IPS-15b (cell line): ENCODE results near the gene OR10P1.
"Not testable (repeated sequence)": the region's sequence is repeated elsewhere in the genome, so short reads cannot be mapped to it uniquely, and the experiment has no call there.

Experiments used
- H3K27me3 ChIP-seq: one replicate; pipeline ENCODE4 v1.6.1; 2013; ENCODE audit warnings: low read length; ENCODE audit not compliant: control insufficient read depth, insufficient read depth
- H3K36me3 ChIP-seq: one replicate; pipeline ENCODE4 v1.6.1; 2013; ENCODE audit warnings: low read length; ENCODE audit not compliant: control insufficient read depth, insufficient read depth
- H3K4me1 ChIP-seq: one replicate; pipeline ENCODE4 v1.6.1; 2013; ENCODE audit warnings: mild to moderate bottlenecking, low read length; ENCODE audit not compliant: control insufficient read depth, insufficient read depth
- H3K4me3 ChIP-seq: one replicate; pipeline ENCODE4 v1.5.1; 2013; ENCODE audit warnings: low read depth, low read length
- H3K9ac ChIP-seq: one replicate; pipeline ENCODE4 v1.6.1; 2013; ENCODE audit warnings: low read depth, mild to moderate bottlenecking, low read length
- H3K9me3 ChIP-seq: one replicate; pipeline ENCODE4 v1.6.1; 2013; ENCODE audit warnings: mild to moderate bottlenecking, low read length; ENCODE audit not compliant: control insufficient read depth, insufficient read depth

Gene OR10P1

GRCh38 chr12:55636853-55637252, at the start of gene OR10P1:
OR10P1 (plus strand) TSS chr12:55636892; CDS start chr12:55636892, 0 bp downstream.
- Histone ChIP-seq H3K4me1 (no peaks in the 10 kb centered on the region), H3K9me3 (no peaks in the 10 kb centered on the region), H3K27me3 (no peaks in the 10 kb centered on the region), H3K9ac (no peak within 1 kb of the TSS), H3K4me3 (no peak within 1 kb of the TSS), H3K36me3 (no peaks in the 10 kb centered on the region)

- not testable (repeated sequence) for H3K27me3 ChIP-seq, H3K4me3 ChIP-seq, H3K36me3 ChIP-seq, H3K9ac ChIP-seq, H3K4me1 ChIP-seq, H3K9me3 ChIP-seq
Observed at GRCh38 chr12:55590152-55590551, 46.5 kb upstream of the OR10P1 start.

- Histone ChIP-seq H3K27me3 (no peaks in the 10 kb centered on the region), H3K4me3 (no peak overlapping the region), H3K9me3 (no peaks in the 10 kb centered on the region), H3K4me1 (no peaks in the 10 kb centered on the region), H3K36me3 (no peaks in the 10 kb centered on the region), H3K9ac (no peak overlapping the region)
Observed at GRCh38 chr12:55607821-55608594, 28.7 kb upstream of the OR10P1 start.

- Histone ChIP-seq H3K27me3 (no peaks in the 10 kb centered on the region), H3K9ac (no peak overlapping the region), H3K36me3 (no peaks in the 10 kb centered on the region), H3K4me3 (no peak overlapping the region), H3K9me3 (peaks cover 3% of the 10 kb centered on the region), H3K4me1 (no peaks in the 10 kb centered on the region)
Observed at GRCh38 chr12:55610598-55610997, 26.1 kb upstream of the OR10P1 start.

GRCh38 chr12:55612646-55613045, 24.0 kb upstream of the OR10P1 start:
- Histone ChIP-seq H3K4me3 (no peak overlapping the region), H3K36me3 (no peaks in the 10 kb centered on the region), H3K4me1 (no peaks in the 10 kb centered on the region), H3K27me3 (no peaks in the 10 kb centered on the region), H3K9ac (no peak overlapping the region), H3K9me3 (peaks cover 5% of the 10 kb centered on the region)

- Histone ChIP-seq H3K9ac (no peak overlapping the region), H3K4me1 (no peaks in the 10 kb centered on the region), H3K27me3 (no peaks in the 10 kb centered on the region), H3K4me3 (no peak overlapping the region), H3K9me3 (peaks cover 5% of the 10 kb centered on the region), H3K36me3 (no peaks in the 10 kb centered on the region)
Observed at GRCh38 chr12:55614764-55615163, 21.9 kb upstream of the OR10P1 start.

- Histone ChIP-seq H3K4me1 (no peaks in the 10 kb centered on the region), H3K36me3 (no peaks in the 10 kb centered on the region), H3K4me3 (no peak overlapping the region), H3K9me3 (peaks cover 5% of the 10 kb centered on the region), H3K9ac (no peak overlapping the region), H3K27me3 (no peaks in the 10 kb centered on the region)
Observed at GRCh38 chr12:55619354-55620138, 17.1 kb upstream of the OR10P1 start.

- no peaks in the 10 kb centered on the region for H3K4me1 ChIP-seq
- no peaks in the 10 kb centered on the region for H3K9me3 ChIP-seq
- no peak overlapping the region for H3K9ac ChIP-seq
- no peak overlapping the region for H3K4me3 ChIP-seq
- no peaks in the 10 kb centered on the region for H3K27me3 ChIP-seq
- no peaks in the 10 kb centered on the region for H3K36me3 ChIP-seq
Observed at GRCh38 chr12:55624056-55624455, 12.6 kb upstream of the OR10P1 start.

- Histone ChIP-seq H3K36me3 (no peaks in the 10 kb centered on the region), H3K27me3 (no peaks in the 10 kb centered on the region), H3K9ac (no peak overlapping the region), H3K4me1 (no peaks in the 10 kb centered on the region), H3K4me3 (no peak overlapping the region), H3K9me3 (no peaks in the 10 kb centered on the region)
Observed at GRCh38 chr12:55626154-55626553, 10.5 kb upstream of the OR10P1 start.

- Histone ChIP-seq H3K9me3 (no peaks in the 10 kb centered on the region), H3K27me3 (no peaks in the 10 kb centered on the region), H3K36me3 (no peaks in the 10 kb centered on the region), H3K4me3 (no peak overlapping the region), H3K4me1 (no peaks in the 10 kb centered on the region), H3K9ac (no peak overlapping the region)
Observed at GRCh38 chr12:55629058-55629841, 7.4 kb upstream of the OR10P1 start.

- H3K9me3 ChIP-seq: no peaks in the 10 kb centered on the region
- no peak overlapping the region for H3K9ac ChIP-seq
- H3K4me3 ChIP-seq: no peak overlapping the region
- no peaks in the 10 kb centered on the region for H3K36me3 ChIP-seq
- no peaks in the 10 kb centered on the region for H3K27me3 ChIP-seq
- H3K4me1 ChIP-seq: no peaks in the 10 kb centered on the region
Observed at GRCh38 chr12:55631056-55631455, 5.6 kb upstream of the OR10P1 start.
